Endothelial cell of umbilical vein (primary cell): ENCODE data around the gene CES1.
A peak's percentile ranks its signal among the peaks of the same experiment; 100 is the strongest.

Experiments used
- CTCF ChIP-seq, 2 donors: IDR thresholded peaks; 1 replicate in 1 of 2; 2 replicates in 1 of 2; pipeline ENCODE4 v1.5.1; 2011; ENCODE audit warnings: low read length in 2 of 2, mild to moderate bottlenecking in 2 of 2, moderate library complexity in 2 of 2, control low read depth in 1 of 2, inconsistent platforms in 1 of 2, low read depth in 1 of 2; ENCODE audit not compliant: insufficient read depth in 1 of 2; ENCODE audit errors: extremely low read depth in 1 of 2
- EZH2 ChIP-seq: IDR thresholded peaks from 2 replicates; pipeline ENCODE4 v1.6.1; 2012; ENCODE audit warnings: borderline replicate concordance, low read depth, mild to moderate bottlenecking, moderate library complexity, low read length, inconsistent platforms; ENCODE audit not compliant: severe bottlenecking
- FOS ChIP-seq: IDR thresholded peaks from 2 replicates; pipeline ENCODE4 v1.6.1; 2011; ENCODE audit warnings: mild to moderate bottlenecking, low read length, moderate library complexity, borderline replicate concordance; ENCODE audit not compliant: insufficient read depth
- MAX ChIP-seq: IDR thresholded peaks from 2 replicates; pipeline ENCODE4 v1.6.1; 2011; ENCODE audit not compliant: insufficient read depth, insufficient read length
- POLR2A ChIP-seq: IDR thresholded peaks from 2 replicates; pipeline ENCODE4 v1.6.1; 2012; ENCODE audit warnings: low read depth, mild to moderate bottlenecking, control low read depth, low read length
- POLR2AphosphoS5 ChIP-seq: IDR thresholded peaks from 2 replicates; pipeline ENCODE4 v1.6.1; 2012; ENCODE audit warnings: low read depth, mild to moderate bottlenecking, control low read depth, low read length, moderate library complexity; ENCODE audit not compliant: insufficient read depth

- TF ChIP-seq POLR2A, result no peak
- peak; percentile 47 to 56 for TF ChIP-seq CTCF (IDR thresholded peaks at IDR 0.05; ENCODE audit: extremely low read depth in 1 of 2, insufficient read depth in 1 of 2, low read depth in 1 of 2, low read length in 2 of 2)
- no peak for TF ChIP-seq EZH2
- TF ChIP-seq POLR2AphosphoS5, result no peak
- TF ChIP-seq MAX, result no peak
- no peak for TF ChIP-seq FOS
Measured at GRCh38 chr16:55842369-55843104, 9.6 kb upstream of the CES1 start.
